H1 (cell line): ENCODE measurements around the gene EPN2. TPM values are rescaled to one million over a fixed set of nuclear protein-coding genes. Genes with fewer than 3 reads are reported as not detected.
"Not testable (repeated sequence)": the region's sequence is repeated elsewhere in the genome, so short reads cannot be mapped to it uniquely, and the experiment has no call there.

Experiments used
- CTCF ChIA-PET: fragments of 300-600 bp; sonication (Branson Sonifier 250); formaldehyde crosslinking; loops from one replicate; lab custom pipeline; 2021; ENCODE audit not compliant: partially characterized antibody; lab: Charles Lee
- POLR2A ChIA-PET: fragments of 300-600 bp; sonication (Branson Sonifier 250); formaldehyde crosslinking; loops from one replicate; lab custom pipeline; 2021; ENCODE audit warnings: inconsistent platforms; ENCODE audit not compliant: partially characterized antibody; lab: Charles Lee
- DNase-seq, 2 experiments: peaks; one replicate each; pipeline versions ENCODE4 v3.0.0 to v3.0.0-alpha.2; 2010 to 2022; ENCODE audit warnings: low spot score in 2 of 2, low read depth in 1 of 2, mixed read lengths in 1 of 2
- FAIRE-seq: peaks from 2 replicates; lab custom pipeline; 2011; peaks lifted over from hg19 to GRCh38; lab: Jason Lieb, UNC
- H2AFZ ChIP-seq: 2 replicates; pipeline ENCODE4 v1.8.1; 2012; ENCODE audit warnings: low read length, inconsistent platforms
- H2AK5ac ChIP-seq: 2 replicates; pipeline ENCODE4 v1.6.1; 2013; ENCODE audit warnings: low read depth, low read length
- H2BK120ac ChIP-seq: replicated peaks from 2 replicates; pipeline ENCODE3; 2013; ENCODE audit warnings: low read depth, low read length, inconsistent platforms
- H2BK12ac ChIP-seq: 2 replicates; pipeline ENCODE4 v1.6.1; 2013; ENCODE audit warnings: low read depth, low read length
- H2BK15ac ChIP-seq: 2 replicates; pipeline ENCODE4 v1.6.1; 2013; ENCODE audit warnings: low read length
- H2BK20ac ChIP-seq: 2 replicates; pipeline ENCODE4 v1.6.1; 2013; ENCODE audit warnings: low read length
- H2BK5ac ChIP-seq: 2 replicates; pipeline ENCODE4 v1.6.1; 2013; ENCODE audit warnings: low read depth, low read length
- H3K14ac ChIP-seq: 2 replicates; pipeline ENCODE4 v1.6.1; 2013; ENCODE audit warnings: inconsistent platforms; ENCODE audit not compliant: insufficient read length
- H3K18ac ChIP-seq: 2 replicates; pipeline ENCODE4 v1.6.1; 2013; ENCODE audit warnings: low read length; ENCODE audit errors: extremely low read depth
- H3K23ac ChIP-seq: 2 replicates; pipeline ENCODE4 v1.6.1; 2013; ENCODE audit warnings: inconsistent platforms; ENCODE audit not compliant: insufficient read length
- H3K23me2 ChIP-seq: 2 replicates; pipeline ENCODE4 v1.6.1; 2013; ENCODE audit warnings: low read depth, low read length
- H3K27ac ChIP-seq: 2 replicates; pipeline ENCODE4 v1.6.1; 2011; ENCODE audit warnings: low read depth, low read length, inconsistent platforms
- H3K27me3 ChIP-seq, 4 experiments: replicated peaks in 1 of 4; 1 replicate in 1 of 4; 2 replicates in 3 of 4; pipeline versions ENCODE4 v1.6.1 to v1.8.1; 2011 to 2013; ENCODE audit warnings: low read length in 3 of 4, mild to moderate bottlenecking in 3 of 4, inconsistent platforms in 2 of 4, mixed read lengths in 2 of 4, moderate library complexity in 1 of 4; ENCODE audit not compliant: control insufficient read depth in 3 of 4, insufficient read depth in 3 of 4; ENCODE audit errors: extremely low read depth in 1 of 4
- H3K36me3 ChIP-seq, 4 experiments: 2 replicates each; pipeline versions ENCODE4 v1.6.1 to v1.8.1; 2011 to 2013; ENCODE audit warnings: mild to moderate bottlenecking in 4 of 4, low read length in 3 of 4, moderate library complexity in 2 of 4, control low read depth in 1 of 4, inconsistent platforms in 1 of 4; ENCODE audit not compliant: insufficient read depth in 4 of 4, control insufficient read depth in 2 of 4
- H3K4ac ChIP-seq: replicated peaks from 2 replicates; pipeline ENCODE3; 2013; ENCODE audit warnings: low read length, low read depth, mixed read lengths, inconsistent platforms; ENCODE audit not compliant: insufficient read length
- H3K4me1 ChIP-seq, 4 experiments: replicated peaks in 1 of 4; 1 replicate in 1 of 4; 2 replicates in 3 of 4; pipeline versions ENCODE4 v1.6.1 to v1.8.1; 2011 to 2013; ENCODE audit warnings: low read length in 3 of 4, inconsistent platforms in 2 of 4, mixed read lengths in 1 of 4; ENCODE audit not compliant: insufficient read depth in 4 of 4, control insufficient read depth in 3 of 4
- H3K4me2 ChIP-seq, 2 experiments: 2 replicates each; pipeline versions ENCODE4 v1.6.1 to v1.8.1; 2011 to 2013; ENCODE audit warnings: low read depth in 2 of 2, low read length in 2 of 2, control low read depth in 1 of 2, inconsistent platforms in 1 of 2, mild to moderate bottlenecking in 1 of 2; ENCODE audit not compliant: insufficient read depth in 1 of 2
- H3K4me3 ChIP-seq, 4 experiments: fragments of 200-600, 300-600 bp in 1 of 4; sonication (generic), shearing (Covaris generic), sonication (Bioruptor Twin) in 1 of 4; 2 replicates each; pipeline versions ENCODE4 v1.5.1 to v1.8.1; 2011 to 2016; ENCODE audit warnings: low read length in 4 of 4, low read depth in 3 of 4, control low read depth in 2 of 4, inconsistent platforms in 2 of 4, mild to moderate bottlenecking in 2 of 4, mixed read lengths in 1 of 4, moderate library complexity in 1 of 4; ENCODE audit not compliant: insufficient read depth in 2 of 4; ENCODE audit errors: extremely low read depth in 1 of 4
- H3K56ac ChIP-seq: replicated peaks from 2 replicates; pipeline ENCODE3; 2013; ENCODE audit warnings: low read depth, mild to moderate bottlenecking, mixed read lengths, low read length, inconsistent platforms; ENCODE audit not compliant: insufficient read length
- H3K79me1 ChIP-seq: 2 replicates; pipeline ENCODE4 v1.6.1; 2013; ENCODE audit warnings: low read depth, low read length, control low read depth
- H3K79me2 ChIP-seq, 2 experiments: 2 replicates each; pipeline versions ENCODE4 v1.6.1 to v1.8.1; 2012 to 2013; ENCODE audit warnings: low read length in 2 of 2, mild to moderate bottlenecking in 2 of 2, inconsistent platforms in 1 of 2; ENCODE audit not compliant: insufficient read depth in 2 of 2, control insufficient read depth in 1 of 2
- H3K9ac ChIP-seq, 4 experiments: replicated peaks in 1 of 4; 1 replicate in 1 of 4; 2 replicates in 3 of 4; pipeline versions ENCODE4 v1.6.1 to v1.8.1; 2011 to 2013; ENCODE audit warnings: low read depth in 3 of 4, low read length in 3 of 4, control low read depth in 2 of 4, mild to moderate bottlenecking in 2 of 4, moderate library complexity in 2 of 4, inconsistent platforms in 1 of 4; ENCODE audit errors: extremely low read depth in 1 of 4
- H3K9me3 ChIP-seq, 2 experiments: 2 replicates each; pipeline versions ENCODE4 v1.6.1 to v1.8.1; 2012 to 2013; ENCODE audit warnings: mild to moderate bottlenecking in 2 of 2, moderate library complexity in 2 of 2, control low read depth in 1 of 2, inconsistent platforms in 1 of 2, low read depth in 1 of 2, low read length in 1 of 2, mixed read lengths in 1 of 2; ENCODE audit not compliant: insufficient read depth in 2 of 2
- H4K20me1 ChIP-seq, 2 experiments: replicated peaks in 1 of 2; 2 replicates each; pipeline versions ENCODE3 to v1.8.1; 2011 to 2013; ENCODE audit warnings: inconsistent platforms in 2 of 2, low read length in 2 of 2, mild to moderate bottlenecking in 1 of 2; ENCODE audit not compliant: insufficient read depth in 2 of 2, control insufficient read depth in 1 of 2
- H4K5ac ChIP-seq: 2 replicates; pipeline ENCODE4 v1.6.1; 2013; ENCODE audit warnings: low read length, low read depth, mixed read lengths, inconsistent platforms; ENCODE audit not compliant: insufficient read length
- H4K8ac ChIP-seq: 2 replicates; pipeline ENCODE4 v1.8.0; 2013; ENCODE audit warnings: mild to moderate bottlenecking, moderate library complexity, low read length, inconsistent platforms; ENCODE audit not compliant: insufficient read depth; ENCODE audit errors: extremely low read depth
- H4K91ac ChIP-seq: replicated peaks from 2 replicates; pipeline ENCODE3; 2013; ENCODE audit warnings: low read length, mixed read lengths, inconsistent platforms; ENCODE audit not compliant: insufficient read length
- WGBS, 2 experiments: shearing (Covaris generic) in 1 of 2; methylation state at CpG; one replicate each; pipeline versions ENCODE4 v1.1.6 to v1.1.7; 2013 to 2015; ENCODE audit warnings: low lambda C conversion rate in 2 of 2, mixed read lengths in 2 of 2, inconsistent platforms in 1 of 2, low coverage in 1 of 2, missing lambda C conversion rate in 1 of 2; ENCODE audit not compliant: insufficient replicate concordance in 2 of 2, insufficient coverage in 1 of 2, insufficient read length in 1 of 2; ENCODE audit errors: extremely low coverage in 1 of 2, missing lambda C conversion rate in 1 of 2; 5-methylcytosine and 5-hydroxymethylcytosine counted together
- polyA plus RNA-seq, 7 experiments: library from polyadenylated mRNA; depleted of rRNA in 3 of 7; stranded (reverse) in 5 of 7; unstranded in 2 of 7; fragments of >200 nt in 5 of 7; fragments of 200-250 nt in 2 of 7; gene quantifications; 1 replicate in 5 of 7; 2 replicates in 1 of 7; 4 replicates in 1 of 7; pipeline versions ENCODE4 v1.2.1 to v1.2.3, GENCODE V29; 2011 to 2013; ENCODE audit warnings: missing spikeins in 2 of 7, mixed read lengths in 2 of 7
- total RNA-seq: library from RNA; stranded (reverse); fragmentation: NEBNext Ultra II Directional; extraction: Animal tissue kit (Norgen Biotek cat#: 25700); gene quantifications from 2 replicates; pipeline ENCODE4 v1.2.1, GENCODE V29; 2021

Gene EPN2
- total and polyA plus RNA-seq, 2 of the 8 experiments (the other 6 are each of a cell fraction or from before 2014, with no cell fraction given) = 28.7 to 55.8 TPM

DNA sequence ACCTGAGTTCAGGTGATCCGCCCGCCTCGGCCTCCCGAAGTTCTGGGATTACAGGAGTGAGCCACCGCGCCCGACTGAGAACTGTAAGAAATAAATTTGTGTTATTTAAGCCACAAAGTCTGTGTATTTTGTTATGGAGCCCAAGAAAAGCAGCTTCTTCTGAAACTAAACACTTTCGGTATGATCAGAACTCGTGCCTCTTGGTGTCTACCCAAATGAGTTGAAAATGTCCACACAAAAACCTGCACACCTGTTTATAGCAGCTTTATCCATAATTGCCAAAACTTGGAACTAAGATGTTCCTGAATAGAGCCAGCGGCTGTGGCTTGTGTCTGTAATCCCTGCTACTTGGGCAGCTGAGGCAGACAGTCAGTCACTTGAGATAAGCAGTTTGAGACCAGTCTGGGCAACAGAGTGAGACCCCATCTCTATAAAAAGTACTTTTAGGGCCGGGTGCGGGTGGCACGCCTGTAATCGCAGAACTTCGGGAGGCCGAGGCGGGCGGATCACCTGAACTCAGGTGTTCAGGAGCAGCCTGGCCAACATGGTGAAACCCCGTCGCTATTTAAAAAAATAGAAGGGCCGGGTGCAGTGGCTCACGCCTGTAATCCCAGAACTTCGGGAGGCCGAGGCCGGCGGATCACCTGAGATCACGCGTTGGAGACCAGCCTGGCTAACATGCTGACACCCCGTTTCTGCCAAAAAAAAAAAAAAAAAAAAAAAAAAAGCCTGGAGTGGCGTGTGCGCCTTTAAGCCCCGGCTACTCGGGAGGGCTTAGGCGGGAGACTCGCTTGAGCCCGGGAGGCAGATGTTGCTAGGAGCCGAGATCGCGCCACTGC lies 48.1 kb upstream of the EPN2 start:
- H3K79me2 ChIP-seq, POLR2A ChIA-PET, H3K23ac ChIP-seq, H4K91ac ChIP-seq, H3K14ac ChIP-seq, FAIRE-seq, H2AK5ac ChIP-seq, CTCF ChIA-PET, H2BK15ac ChIP-seq, H3K9ac ChIP-seq, H2BK120ac ChIP-seq, H3K79me1 ChIP-seq, H3K4me3 ChIP-seq, H2BK20ac ChIP-seq, DNase-seq, H2AFZ ChIP-seq, H3K9me3 ChIP-seq, H3K36me3 ChIP-seq, H3K4me2 ChIP-seq, H3K18ac ChIP-seq, H3K56ac ChIP-seq, H4K8ac ChIP-seq, H3K27ac ChIP-seq, H3K4ac ChIP-seq, H4K5ac ChIP-seq, H3K23me2 ChIP-seq, H3K27me3 ChIP-seq, H2BK12ac ChIP-seq, H4K20me1 ChIP-seq, H2BK5ac ChIP-seq, H3K4me1 ChIP-seq: not testable (repeated sequence)
- no CpG with 5 or more reads among the region's 39 CpGs for WGBS, 2 experiments
